Fibroblast of skin of back (primary cell): Measurements from ENCODE around the gene TAP2.

Source experiments
- DNase-seq: peaks from one replicate; pipeline ENCODE4 v3.0.0-alpha.2; 2013

TAP2 gene

GRCh38 chr6:32790306-32790705 lies 48.2 kb downstream of the TAP2 start:
- DNase-seq, result peak; percentile 48
